GM18951 (cell line): Measurements from ENCODE around the gene ZC3H12D.
A peak's percentile ranks its signal among the peaks of the same experiment; 100 is the strongest.
"Not testable (repeated sequence)": the region's sequence is repeated elsewhere in the genome, so short reads cannot be mapped to it uniquely, and the experiment has no call there.

ENCODE experiments used
- POLR2A ChIP-seq: IDR thresholded peaks from 4 replicates; pipeline ENCODE4 v1.6.1; 2011; ENCODE audit warnings: mild to moderate bottlenecking; ENCODE audit not compliant: insufficient read length, insufficient read depth; ENCODE audit errors: extremely low read depth
- in situ Hi-C: fragments of 300-500 bp; cut with MboI; formaldehyde crosslinking; loops from one replicate; pipeline ENCODE4 v1.12.0; 2022; ENCODE audit warnings: low sequenced_read_pairs, mixed read lengths, inconsistent platforms; ENCODE audit not compliant: unreplicated experiment

Gene ZC3H12D

DNA sequence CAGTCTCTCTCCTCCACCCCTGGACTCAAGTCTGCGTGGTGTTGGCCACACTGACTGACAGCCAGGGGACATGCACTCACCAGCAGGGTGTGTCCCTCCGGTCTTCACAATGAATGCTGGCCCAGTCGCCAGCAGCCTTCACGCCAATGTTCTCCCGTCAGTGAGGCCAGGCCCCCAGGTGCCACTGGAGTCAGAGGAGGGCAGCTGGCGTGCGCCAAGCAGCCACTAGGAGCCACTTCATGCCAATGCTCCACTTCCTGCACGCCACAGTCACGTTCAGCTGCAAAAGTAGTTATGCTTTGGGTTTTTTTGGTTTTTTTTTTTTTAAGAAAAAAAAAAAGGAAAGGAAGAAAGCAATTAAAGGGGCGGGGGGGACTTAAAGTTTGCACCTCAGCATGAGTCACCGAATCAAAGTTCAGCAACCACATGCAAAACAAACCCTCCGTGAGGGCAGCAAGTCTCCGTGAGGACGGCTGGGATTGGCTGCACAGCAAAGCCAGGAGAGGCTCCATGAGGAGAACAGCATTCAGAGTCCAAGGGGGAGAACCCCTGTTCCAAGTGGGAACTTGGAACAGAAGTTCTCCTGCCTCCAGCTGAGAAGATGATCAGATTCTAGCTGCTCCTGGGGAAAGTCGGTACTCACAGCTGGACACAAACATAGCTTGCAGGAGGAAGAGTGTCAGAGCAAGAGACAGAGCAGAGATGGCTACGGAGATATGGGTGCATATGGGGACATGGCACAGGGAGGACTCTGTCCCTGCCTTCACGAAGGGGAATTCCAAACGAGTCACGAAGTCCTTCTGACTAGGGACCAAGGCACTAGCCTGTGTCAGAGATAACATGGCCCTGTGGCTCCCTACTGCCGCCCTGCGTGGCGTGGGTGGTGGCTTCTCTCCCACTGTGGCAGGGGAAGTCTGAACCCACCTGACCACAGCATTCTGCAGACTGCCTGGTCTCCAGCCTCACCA lies at the start of gene ZC3H12D:
Gene ZC3H12D (minus strand): TSS at position 282 of the 968 bp plus-strand sequence. CDS start 10,471 bp downstream, outside the sequence.
- in situ Hi-C loops, result no loop called here
- peak; percentile 63 for TF ChIP-seq POLR2A

GRCh38 chr6:149529650-149530049 lies 44.8 kb upstream of the ZC3H12D start:
- no peak for TF ChIP-seq POLR2A
- in situ Hi-C loops, result no loop called here

DNA sequence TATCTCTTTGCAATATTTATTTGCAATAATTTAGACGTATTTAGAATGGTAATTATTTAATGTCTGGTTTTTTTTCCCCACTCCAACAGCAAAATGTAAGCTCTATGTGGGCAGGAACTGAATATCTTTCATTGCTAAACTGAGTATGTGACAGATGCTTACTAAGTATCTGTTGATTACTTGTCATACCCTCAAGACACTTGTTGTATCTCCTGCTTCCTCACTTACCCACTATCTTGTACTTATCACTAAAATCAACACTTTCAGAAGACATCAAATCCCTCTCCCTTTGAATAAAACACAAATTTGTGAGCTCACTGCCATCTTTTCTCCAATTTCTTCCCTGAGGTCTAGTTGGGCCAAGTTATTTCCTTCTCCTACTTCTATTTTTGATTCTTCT lies 30.7 kb upstream of the ZC3H12D start:
- in situ Hi-C loops, result loop anchor here (10.0 kb wide), 1 partner anchor 81 kb away; no protein-coding TSS in a partner anchor
- TF ChIP-seq POLR2A, result no peak

DNA sequence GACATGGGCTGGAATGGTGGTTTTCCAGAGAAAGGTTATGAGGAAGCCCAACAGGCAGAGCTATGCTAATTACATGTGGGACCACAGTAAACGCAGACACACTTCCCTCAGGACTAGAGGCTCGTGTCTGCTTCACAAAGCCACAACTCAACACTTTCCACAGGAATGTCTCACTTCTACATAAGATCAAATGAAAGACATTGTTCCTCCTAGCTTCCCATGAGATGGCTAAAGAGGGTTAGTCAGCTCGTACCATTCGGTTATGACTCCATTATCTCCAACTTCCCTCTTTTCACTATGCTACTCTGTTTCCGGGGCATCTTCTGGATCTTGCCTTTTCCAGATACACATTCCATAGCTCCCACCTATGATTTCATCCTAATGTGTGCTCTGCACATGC lies 29.1 kb upstream of the ZC3H12D start:
- in situ Hi-C loops, result loop anchor here (10.0 kb wide), 1 partner anchor 79 kb away; no protein-coding TSS in a partner anchor
- TF ChIP-seq POLR2A, result no peak

GRCh38 chr6:149510793-149511512 lies 26.1 kb upstream of the ZC3H12D start:
- TF ChIP-seq POLR2A, result no peak
- in situ Hi-C loops, result loop anchor here (10.0 kb wide), 1 partner anchor 76 kb away; no protein-coding TSS in a partner anchor

GRCh38 chr6:149508485-149508884 lies 23.7 kb upstream of the ZC3H12D start:
- no peak for TF ChIP-seq POLR2A
- in situ Hi-C loops, result no loop called here

DNA sequence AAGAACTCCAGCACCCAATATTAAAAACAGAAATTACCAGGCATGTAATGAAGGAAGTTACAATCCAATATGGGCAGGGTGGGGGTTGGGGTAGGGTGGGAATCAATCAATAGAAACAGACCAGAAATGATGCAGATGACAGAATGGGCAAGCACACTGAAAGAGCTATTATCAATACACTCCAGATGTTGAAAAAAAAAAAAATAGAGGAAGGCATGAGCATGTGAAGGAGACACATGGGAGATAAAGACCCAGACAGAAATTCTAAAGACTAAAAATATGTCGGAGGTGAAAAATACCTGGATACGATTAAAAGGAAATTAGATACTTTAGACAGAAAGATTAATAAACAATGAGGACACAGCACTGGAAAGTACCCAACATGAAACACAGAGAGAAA lies 19.1 kb upstream of the ZC3H12D start:
- in situ Hi-C loops, result no loop called here
- no peak for TF ChIP-seq POLR2A

DNA sequence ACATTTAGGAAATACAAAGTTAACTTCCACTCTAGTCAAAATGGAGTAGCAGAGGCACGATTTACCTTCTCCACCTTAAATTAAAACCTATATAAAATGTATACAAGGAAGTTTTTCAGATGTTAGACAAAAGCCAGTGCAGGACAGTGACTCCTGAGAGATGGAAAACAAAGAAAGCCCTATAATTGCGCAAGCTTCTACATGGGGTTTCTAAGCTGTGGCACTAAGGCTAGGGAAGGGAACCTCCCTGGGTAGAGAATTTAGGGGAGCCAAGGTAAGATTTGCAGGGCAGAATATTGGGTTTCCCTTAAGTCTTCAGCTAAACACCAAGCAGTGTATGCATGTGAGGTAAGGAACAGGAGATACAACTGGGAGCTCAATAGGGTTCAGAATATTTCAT lies 18.5 kb upstream of the ZC3H12D start:
- no peak for TF ChIP-seq POLR2A
- in situ Hi-C loops, result no loop called here

DNA sequence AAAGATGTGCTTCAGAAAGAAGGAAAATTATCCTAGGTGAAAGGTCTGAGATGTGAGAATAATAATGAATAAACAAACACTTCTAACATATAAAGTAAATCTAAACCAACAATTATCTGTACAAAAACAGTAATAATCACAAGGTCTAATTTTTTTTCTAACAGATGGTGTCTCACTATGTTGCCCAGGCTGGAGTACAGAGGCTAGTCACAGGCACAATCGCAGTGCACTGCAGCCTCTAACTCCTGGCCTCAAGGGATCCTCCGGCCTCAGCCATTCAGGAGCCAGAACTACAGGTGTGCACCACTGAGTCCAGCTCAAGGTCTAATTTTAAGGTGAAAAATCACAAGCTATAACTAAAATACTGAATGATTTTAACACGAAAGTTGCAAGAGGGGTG lies 17.0 kb upstream of the ZC3H12D start:
- TF ChIP-seq POLR2A, result no peak
- in situ Hi-C loops, result no loop called here

DNA sequence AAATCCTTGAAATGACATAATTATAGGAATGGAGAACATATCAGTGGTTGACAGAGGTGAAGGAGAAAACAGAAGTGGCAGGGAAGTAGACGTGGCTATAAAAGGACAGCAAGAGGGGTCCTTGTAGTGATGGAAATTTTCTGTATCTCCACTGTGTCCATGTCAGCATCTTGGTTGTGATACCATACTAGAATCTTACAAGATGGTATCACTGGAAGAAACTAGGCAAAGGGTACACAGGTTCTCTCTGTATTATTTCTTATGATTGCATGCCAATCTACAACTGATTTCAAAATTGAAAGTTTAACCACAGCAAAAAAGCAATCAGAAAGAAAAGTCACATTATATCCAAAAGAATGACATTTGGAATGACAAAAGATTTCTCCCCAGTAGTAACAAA lies 16.4 kb upstream of the ZC3H12D start:
- no peak for TF ChIP-seq POLR2A
- in situ Hi-C loops, result no loop called here

DNA sequence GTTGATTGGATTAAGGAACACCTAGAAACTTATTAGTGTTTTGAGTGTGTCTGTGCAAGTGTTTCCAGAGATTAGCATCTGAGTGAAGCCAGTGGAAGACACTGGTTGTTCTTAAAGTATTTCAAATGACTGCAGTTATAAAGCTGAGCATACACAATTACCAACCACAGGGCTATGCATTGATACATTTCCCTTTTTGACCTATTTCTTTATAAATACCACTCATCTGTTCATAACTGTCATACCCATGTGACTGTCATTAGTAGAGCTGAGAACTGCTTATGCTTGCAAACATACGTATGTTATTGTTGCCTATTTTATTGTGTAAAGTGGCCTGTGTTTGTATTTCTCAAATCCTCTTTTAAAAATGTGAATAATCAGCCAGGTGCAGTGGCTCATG lies 15.3 kb upstream of the ZC3H12D start:
- in situ Hi-C loops, result no loop called here
- TF ChIP-seq POLR2A, result no peak

- in situ Hi-C loops, result no loop called here
- TF ChIP-seq POLR2A, result no peak
Observed at GRCh38 chr6:149499066-149499465, 14.3 kb upstream of the ZC3H12D start.

GRCh38 chr6:149497365-149497764 lies 12.6 kb upstream of the ZC3H12D start:
- in situ Hi-C loops, result no loop called here
- no peak for TF ChIP-seq POLR2A

- in situ Hi-C loops, result not testable (repeated sequence)
Observed at GRCh38 chr6:149496597-149496996, 11.8 kb upstream of the ZC3H12D start.

GRCh38 chr6:149495349-149496016 lies 10.7 kb upstream of the ZC3H12D start:
- in situ Hi-C loops, result not testable (repeated sequence)

DNA sequence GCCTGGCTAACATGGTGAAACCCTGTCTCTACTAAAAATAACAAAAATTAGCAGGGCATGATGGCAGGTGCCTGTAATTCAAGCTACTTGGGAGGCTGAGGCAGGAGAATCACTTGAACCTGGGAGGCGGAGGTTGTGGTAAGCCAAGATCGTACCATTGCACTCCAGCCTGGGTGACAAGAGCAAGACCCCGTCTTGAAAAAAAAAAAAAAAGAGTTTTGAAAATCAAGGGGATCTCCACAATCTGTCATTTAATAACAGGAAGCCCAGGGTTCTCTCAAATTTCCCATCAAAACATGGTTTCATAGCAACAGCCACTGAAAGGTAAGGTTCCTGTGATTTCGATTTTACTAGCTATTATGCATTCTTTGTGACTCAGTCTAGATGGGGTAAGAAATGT lies 10.0 kb upstream of the ZC3H12D start:
- in situ Hi-C loops, result not testable (repeated sequence)
